Spleen (tissue), 7 donors: Measurements from ENCODE around the gene OR52E1.

Experiments
- CTCF ChIP-seq, 11 experiments: fragments of 200-600 bp in 7 of 11; fragments of 450-650 bp in 4 of 11; sonication (generic) in 4 of 11; IDR thresholded peaks in 8 of 11; conservative IDR thresholded peaks in 3 of 11; 1 replicate in 7 of 11; 2 replicates in 4 of 11; pipeline versions ENCODE4 v1.4.0 to v1.8.0; 2016 to 2021; ENCODE audit warnings: antibody characterized with exemption in 11 of 11, inconsistent platforms in 4 of 11, mild to moderate bottlenecking in 1 of 11
- POLR2A ChIP-seq, 3 donors: fragments of 450-650 bp; IDR thresholded peaks; one replicate each; pipeline ENCODE4 v1.5.1; 2017; ENCODE audit warnings: antibody characterized with exemption in 3 of 3, mild to moderate bottlenecking in 1 of 3
- POLR2AphosphoS5 ChIP-seq, 3 donors: sonication (generic); formaldehyde crosslinking; IDR thresholded peaks; one replicate each; pipeline ENCODE4 v1.5.1; 2017; ENCODE audit warnings: antibody characterized with exemption in 3 of 3
- donor health status: DM: no; HTN: no; CAD: no; lungs with moderate emphysema.
- donor health status: DM: no; HTN: no; CAD: no.
- donor health status: DM: no; HTN: no; CAD: no.

DNA sequence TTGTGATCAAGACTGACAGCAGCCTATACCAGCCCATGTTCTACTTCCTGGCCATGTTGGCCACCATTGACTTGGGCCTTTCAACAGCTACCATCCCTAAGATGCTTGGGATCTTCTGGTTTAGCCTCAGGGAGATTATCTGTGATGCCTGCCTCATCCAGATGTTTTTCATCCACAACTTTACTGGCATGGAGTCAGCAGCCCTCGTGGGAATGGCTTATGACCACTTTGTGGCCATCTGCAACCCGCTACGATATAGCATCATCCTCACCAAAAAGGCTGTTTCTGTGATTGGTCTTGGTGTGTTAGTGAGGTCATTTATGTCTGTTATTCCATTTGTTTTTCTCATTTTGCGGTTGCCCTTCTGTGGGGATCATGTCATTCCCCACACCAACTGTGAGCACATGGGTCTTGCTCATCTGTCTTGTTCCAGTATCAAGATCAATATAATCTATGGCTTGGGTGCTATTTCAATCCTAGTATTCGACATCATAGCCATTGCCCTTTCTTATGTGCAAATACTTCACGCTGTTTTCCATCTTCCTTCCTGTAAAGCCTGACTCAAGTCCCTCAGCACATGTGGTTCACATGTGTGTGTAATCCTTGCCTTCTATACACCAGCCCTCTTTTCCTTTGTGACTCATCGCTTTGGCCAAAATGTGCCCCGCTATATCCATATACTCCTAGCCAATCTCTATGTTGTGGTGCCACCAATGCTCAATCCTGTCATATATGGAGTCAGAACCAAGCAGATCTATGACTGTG is 23.6 kb downstream of the OR52E1 start:
- TF ChIP-seq CTCF (IDR thresholded peaks at IDR 0.05 in 8 of 11, conservative IDR thresholded peaks at IDR 0.05 in 3 of 11) (no peak), POLR2A (IDR thresholded peaks at IDR 0.05) (no peak), POLR2AphosphoS5 (IDR thresholded peaks at IDR 0.05) (no peak)
